Stimulated activated CD4-positive, alpha-beta T cell treated with anti-CD3 and anti-CD28 coated beads, Interleukin-2, amount 100 ng/mL, for 48 hours (primary cell): ENCODE data around the gene GNAZ.
"Not testable (repeated sequence)": the region's sequence is repeated elsewhere in the genome, so short reads cannot be mapped to it uniquely, and the experiment has no call there.

Experiments
- DNase-seq, 2 donors: peaks; one replicate each; pipeline ENCODE4 v3.0.0-alpha.2; 2020

The GNAZ gene

GRCh38 chr22:23122216-23122957 lies 52.1 kb downstream of the GNAZ start:
- no peak for DNase-seq

- no peak for DNase-seq
Observed at GRCh38 chr22:23122992-23123803, 52.9 kb downstream of the GNAZ start.

DNA sequence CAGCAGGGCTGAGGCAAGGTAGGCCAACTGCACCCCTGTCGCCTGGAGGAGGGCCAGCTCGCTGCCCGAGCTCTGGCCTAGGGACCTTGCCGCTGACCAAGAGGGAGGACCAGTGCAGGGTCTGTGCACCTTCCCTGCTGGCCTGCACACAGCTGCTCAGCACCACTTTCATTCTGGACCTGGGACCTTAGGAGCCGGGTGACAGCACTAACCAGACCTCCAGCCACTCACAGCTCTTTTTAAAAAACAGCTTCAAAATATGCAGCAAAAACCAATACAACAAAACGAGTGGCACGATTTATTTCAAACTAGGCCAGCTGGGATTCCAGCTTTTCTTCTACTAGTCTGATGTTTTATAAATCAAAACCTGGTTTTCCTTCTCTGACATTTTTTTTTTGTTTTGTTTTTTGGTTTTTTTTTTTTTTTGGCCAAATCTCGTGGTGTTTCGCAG lies 53.5 kb downstream of the GNAZ start:
- DNase-seq = no peak

DNA sequence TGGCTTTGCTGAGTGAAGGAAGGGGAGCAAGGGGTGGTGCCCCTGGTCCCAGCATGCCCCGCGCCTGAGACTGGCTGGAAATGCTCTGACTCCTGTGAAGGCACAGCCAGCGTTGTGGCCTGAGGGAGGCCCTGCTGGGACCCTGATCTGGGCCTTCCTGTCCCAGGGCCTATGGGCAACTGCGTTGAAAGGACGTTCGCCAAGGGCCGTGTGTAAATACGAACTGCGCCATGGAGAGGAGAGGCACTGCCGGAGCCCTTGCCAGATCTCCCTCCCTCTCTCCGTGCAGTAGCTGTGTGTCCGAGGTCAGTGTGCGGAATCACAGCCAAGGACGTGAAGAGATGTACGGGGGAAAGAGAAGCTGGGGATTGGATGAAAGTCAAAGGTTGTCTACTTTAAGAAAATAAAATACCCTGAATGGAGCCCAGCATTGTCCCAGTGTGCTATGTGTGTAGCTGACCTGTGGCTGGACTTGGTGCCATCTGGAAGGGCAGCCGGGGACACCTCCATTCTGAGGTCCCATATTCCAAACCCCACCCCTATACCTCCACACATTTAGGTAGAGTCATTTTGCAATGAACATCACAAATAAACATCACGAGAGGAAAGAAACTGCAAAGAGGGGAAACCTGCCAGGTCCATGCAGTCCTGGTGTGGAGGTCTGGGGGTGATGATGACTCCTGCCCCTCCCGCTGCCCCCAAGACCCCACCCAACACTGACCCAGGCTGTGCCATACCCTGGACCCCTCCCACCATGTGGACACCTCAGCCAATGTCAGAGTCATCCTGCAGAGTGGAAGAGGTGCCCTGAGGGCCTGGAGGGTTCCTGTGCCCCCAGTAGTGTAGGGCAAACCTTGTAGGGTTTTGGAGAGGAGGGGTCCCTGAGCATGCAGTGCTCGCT lies 54.5 kb downstream of the GNAZ start:
- DNase-seq = no peak

GRCh38 chr22:23125512-23126103 lies 55.3 kb downstream of the GNAZ start:
- no peak for DNase-seq

GRCh38 chr22:23126165-23127054 lies 56.1 kb downstream of the GNAZ start:
- no peak for DNase-seq

GRCh38 chr22:23127055-23127756 lies 56.9 kb downstream of the GNAZ start:
- DNase-seq = no peak

DNA sequence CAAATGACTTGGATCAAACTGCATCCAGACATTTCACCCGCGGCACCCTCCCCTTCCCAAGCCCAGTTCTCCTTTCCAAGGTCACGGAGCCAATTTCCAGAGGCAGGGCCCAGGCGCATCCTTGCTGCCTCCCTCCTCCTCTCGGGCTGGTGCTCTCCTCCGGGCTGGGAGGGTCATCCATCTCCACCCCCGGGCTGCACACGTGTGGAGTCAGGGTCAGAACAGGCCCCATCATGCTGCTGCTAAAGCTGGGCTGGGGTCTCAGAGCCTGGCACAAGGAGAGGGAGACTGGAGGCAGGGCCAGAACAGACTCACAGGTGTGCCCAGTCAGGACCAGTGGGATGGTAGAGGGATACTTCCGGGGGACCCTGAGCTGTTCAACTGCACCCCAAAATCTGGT lies 57.5 kb downstream of the GNAZ start:
- DNase-seq = no peak

- peak; percentile 74 to 78 for DNase-seq
Observed at GRCh38 chr22:23128269-23129108, 58.2 kb downstream of the GNAZ start.

DNA sequence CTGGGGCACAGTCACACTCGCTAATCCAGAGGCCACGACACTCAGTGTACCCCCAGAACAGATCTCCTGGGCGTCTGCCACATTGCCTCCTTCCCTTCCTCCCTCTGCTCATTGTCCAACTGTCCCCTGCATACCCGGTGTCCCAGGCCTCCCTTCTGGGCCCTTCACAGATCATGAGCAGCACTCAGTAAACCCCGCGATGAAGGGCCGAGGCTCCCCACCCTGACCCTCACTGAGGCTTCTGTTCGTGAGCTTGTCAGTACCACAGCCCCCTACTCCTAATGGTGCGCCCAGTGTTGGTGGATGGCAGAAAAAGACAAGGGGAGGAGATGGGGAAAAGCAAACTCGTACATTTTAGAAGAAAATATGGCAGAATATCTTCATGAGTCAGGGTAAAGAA lies 58.8 kb downstream of the GNAZ start:
- DNase-seq = no peak

DNA sequence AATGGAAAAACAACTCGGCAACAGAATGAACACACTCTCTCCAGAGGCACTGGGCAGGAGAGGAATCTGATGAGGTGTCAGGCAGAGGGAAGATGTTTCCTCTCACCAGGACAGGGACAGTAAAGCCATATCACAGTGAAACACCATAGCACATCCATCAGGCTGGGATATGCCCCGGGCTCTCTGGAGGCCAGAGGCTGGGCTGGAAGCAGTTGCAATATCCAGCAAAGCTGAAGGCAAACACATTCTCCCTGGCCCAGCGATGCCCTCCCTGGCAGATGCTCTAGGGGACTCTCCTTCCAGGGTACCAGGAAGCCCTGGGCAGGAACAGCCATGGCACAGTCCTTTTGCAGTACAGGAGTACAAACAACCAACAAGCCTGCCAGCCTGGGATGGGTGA lies 60.4 kb downstream of the GNAZ start:
- no peak for DNase-seq

DNA sequence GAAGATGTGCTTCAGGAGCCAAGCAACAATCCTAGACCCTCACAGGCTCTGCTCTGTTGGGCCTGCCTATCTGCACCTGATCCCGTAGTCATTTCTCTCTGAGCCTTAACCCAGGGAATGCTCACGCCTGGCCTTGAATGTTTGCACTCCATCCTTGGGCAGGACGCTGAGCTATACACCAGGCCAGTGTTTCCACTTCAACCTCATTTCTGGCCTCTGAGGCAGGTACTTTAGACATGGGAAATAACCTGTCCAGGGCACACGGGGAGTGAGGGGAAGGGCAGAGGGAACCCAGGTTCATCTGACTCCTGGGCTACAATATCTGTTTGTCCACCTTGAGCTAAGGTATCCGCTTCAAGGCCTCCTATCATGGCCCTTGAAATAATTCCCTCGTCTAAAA lies 61.6 kb downstream of the GNAZ start:
- no peak for DNase-seq

DNA sequence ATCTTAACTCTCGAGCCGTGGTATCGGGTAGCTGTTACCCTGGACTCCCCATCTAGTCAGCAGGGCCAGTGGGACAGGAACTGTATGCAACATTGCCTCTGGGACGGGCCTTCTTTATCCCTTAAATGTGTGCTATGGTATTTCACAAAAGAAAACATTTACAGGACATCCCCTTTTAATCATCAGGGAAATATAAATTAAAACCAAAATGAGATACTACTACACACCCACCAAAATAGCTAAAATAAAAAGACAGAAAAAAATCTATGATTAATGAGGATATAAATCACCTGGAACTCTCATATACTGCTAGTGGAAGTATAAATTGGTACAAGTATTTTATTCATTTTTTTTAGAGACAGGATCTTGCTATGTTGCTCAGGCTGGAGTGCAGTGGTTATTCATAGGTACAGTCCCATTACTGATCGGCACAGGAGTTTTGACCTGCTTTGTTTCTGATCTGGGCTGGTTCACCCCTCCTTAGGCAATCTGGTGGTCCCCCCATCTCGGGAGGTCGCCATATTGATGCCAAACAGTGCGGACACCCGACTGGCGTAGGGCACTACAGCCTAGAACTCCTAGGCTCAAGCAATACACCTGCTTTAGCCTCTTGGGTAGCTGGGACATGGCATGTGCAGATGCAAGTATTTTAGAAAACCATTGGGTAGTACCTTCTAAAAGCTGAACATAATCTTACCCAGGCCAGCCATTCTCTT lies 62.2 kb downstream of the GNAZ start:
- DNase-seq = no peak

GRCh38 chr22:23133922-23134321 lies 63.6 kb downstream of the GNAZ start:
- no peak for DNase-seq

- not testable (repeated sequence) for DNase-seq
Observed at GRCh38 chr22:23136991-23137390, 66.7 kb downstream of the GNAZ start.

GRCh38 chr22:23137468-23137867 lies 67.1 kb downstream of the GNAZ start:
- DNase-seq = no peak

DNA sequence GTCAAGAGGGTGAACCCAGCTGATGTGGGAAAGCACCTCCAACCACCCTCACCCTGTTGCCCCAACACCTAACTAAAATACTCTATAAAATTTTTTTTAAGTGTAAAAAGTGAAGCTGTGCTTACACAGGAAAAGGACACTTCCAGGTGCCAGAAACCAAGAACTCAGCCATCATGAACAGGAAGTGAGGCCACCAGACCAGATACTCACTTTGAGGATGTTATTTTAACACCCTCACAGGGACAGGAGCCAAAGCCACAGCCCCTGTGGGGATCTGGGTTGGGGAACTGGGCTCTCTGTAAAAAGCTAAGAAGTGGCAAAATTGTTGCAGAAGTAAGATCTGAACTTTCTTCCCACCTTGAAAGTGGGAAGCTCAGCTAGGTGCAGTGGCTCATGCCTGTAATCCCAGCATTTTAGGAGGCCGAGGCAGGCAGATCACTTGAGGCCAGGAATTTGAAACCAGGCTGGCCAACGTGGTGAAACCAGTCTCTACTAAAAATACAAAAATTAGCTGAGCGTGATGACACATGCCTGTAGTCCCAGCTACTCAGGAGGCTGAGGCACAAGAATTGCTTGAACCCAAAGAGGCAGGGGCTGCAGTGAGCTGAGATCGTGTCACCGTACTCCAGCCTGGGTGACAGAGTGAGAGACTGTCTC lies 67.7 kb downstream of the GNAZ start:
- DNase-seq = no peak

GRCh38 chr22:23138584-23139435 lies 68.5 kb downstream of the GNAZ start:
- no peak for DNase-seq
